Measurements from ENCODE around the gene RMDN3.

Gene RMDN3

DNA sequence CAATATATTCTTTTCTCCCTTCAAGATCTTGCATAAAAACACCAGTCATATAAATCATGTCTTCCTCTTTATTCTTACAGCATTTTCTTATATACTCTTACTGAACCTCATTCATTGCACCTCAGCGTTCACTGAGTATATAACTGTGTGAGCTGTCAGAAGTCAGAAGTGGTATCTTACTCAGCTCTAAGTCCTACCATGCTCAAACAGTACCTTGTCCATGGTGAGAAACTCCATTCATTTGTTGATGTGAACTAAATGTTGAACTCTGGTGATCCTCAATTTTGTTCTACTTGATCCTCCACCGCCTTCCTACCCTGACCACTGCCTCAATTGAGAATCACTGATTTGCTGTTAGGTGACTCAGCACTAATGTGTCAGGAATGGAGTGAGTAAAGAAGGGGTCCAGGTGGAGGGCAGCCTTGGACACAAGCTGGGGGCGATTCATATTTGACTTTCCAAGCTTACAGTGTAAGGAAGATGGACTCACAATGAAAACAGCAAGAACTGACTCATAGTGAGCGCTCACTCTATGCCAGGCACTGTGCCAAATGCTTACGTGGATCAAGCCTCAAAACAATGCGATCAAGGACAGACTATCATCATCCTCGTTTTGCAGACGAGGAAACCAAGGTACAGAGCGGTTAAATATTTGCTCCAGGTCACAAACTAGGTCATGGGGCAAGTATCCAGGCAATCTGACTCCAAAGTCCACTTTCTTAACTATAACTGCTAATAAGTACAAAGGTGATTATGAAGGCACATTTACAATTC, 38.3 kb upstream of the RMDN3 start:
- no peak overlapping the region for H3K4me3 ChIP-seq (ENCODE audit: low read length)
- peak; percentile 72 for DNase-seq (ENCODE audit: low read depth)
- TF ChIP-seq, protein P1, sequence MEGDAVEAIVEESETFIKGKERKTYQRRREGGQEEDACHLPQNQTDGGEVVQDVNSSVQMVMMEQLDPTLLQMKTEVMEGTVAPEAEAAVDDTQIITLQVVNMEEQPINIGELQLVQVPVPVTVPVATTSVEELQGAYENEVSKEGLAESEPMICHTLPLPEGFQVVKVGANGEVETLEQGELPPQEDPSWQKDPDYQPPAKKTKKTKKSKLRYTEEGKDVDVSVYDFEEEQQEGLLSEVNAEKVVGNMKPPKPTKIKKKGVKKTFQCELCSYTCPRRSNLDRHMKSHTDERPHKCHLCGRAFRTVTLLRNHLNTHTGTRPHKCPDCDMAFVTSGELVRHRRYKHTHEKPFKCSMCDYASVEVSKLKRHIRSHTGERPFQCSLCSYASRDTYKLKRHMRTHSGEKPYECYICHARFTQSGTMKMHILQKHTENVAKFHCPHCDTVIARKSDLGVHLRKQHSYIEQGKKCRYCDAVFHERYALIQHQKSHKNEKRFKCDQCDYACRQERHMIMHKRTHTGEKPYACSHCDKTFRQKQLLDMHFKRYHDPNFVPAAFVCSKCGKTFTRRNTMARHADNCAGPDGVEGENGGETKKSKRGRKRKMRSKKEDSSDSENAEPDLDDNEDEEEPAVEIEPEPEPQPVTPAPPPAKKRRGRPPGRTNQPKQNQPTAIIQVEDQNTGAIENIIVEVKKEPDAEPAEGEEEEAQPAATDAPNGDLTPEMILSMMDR (conservative IDR thresholded peaks at IDR 0.05; ENCODE audit: low read depth, low read length), result no peak

GRCh38 chr15:40792394-40792793, 37.3 kb upstream of the RMDN3 start:
- TF ChIP-seq, protein P1 (conservative IDR thresholded peaks at IDR 0.05; ENCODE audit: low read depth, low read length), result no peak
- no peak overlapping the region for H3K4me3 ChIP-seq (ENCODE audit: low read length)
- DNase-seq (ENCODE audit: low read depth), result no peak

DNA sequence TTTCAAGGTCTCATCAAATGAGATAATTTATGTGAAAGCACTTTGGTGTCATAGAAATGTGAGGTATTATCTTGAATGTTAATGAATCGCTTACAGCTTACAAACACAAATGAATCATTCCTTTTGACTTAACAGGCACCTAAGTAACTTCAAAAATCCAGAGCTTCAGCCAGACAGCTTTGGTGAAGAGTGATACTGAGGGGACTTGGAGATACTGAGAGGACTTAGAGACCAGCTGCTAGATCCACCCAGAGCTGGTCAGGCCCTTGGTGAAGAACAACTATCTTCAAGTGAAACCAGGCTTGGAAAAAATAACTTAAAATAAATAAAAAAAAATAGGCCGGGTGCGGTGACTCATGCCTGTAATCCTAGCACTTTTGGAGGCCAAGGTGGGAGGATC, 35.7 kb upstream of the RMDN3 start:
- TF ChIP-seq, protein P1 (conservative IDR thresholded peaks at IDR 0.05; ENCODE audit: low read depth, low read length), result no peak
- DNase-seq (ENCODE audit: low read depth), result no peak
- H3K4me3 ChIP-seq (ENCODE audit: low read length), result no peak overlapping the region

- no peak overlapping the region for H3K4me3 ChIP-seq (ENCODE audit: low read length)
- TF ChIP-seq, protein P1 (conservative IDR thresholded peaks at IDR 0.05; ENCODE audit: low read depth, low read length), result no peak
Measured at GRCh38 chr15:40789999-40790398, 34.9 kb upstream of the RMDN3 start.

GRCh38 chr15:40789119-40789518, 34.1 kb upstream of the RMDN3 start:
- no peak overlapping the region for H3K4me3 ChIP-seq (ENCODE audit: low read length)
- TF ChIP-seq, protein P1 (conservative IDR thresholded peaks at IDR 0.05; ENCODE audit: low read depth, low read length), result no peak
- no peak for DNase-seq (ENCODE audit: low read depth)

More at GRCh38 chr15:40789999-40790398, 34.9 kb upstream of the RMDN3 start:
- no peak for DNase-seq (ENCODE audit: low read depth)

GRCh38 chr15:40787991-40788390, 32.9 kb upstream of the RMDN3 start:
- H3K4me3 ChIP-seq (ENCODE audit: low read length), result no peak overlapping the region
- DNase-seq (ENCODE audit: low read depth), result no peak
- TF ChIP-seq, protein P1 (conservative IDR thresholded peaks at IDR 0.05; ENCODE audit: low read depth, low read length), result no peak

GRCh38 chr15:40787344-40787841, 32.3 kb upstream of the RMDN3 start:
- no peak overlapping the region for H3K4me3 ChIP-seq (ENCODE audit: low read length)
- no peak for DNase-seq (ENCODE audit: low read depth)

More at GRCh38 chr15:40787344-40787841, 32.3 kb upstream of the RMDN3 start:
- TF ChIP-seq, protein P1 (conservative IDR thresholded peaks at IDR 0.05; ENCODE audit: low read depth, low read length), result no peak

Measured in retinal pigment epithelial cell (primary cell).